IMR-90 (cell line): ENCODE results near the gene ARHGEF10L. TPM values are rescaled to one million over a fixed set of nuclear protein-coding genes. Genes with fewer than 3 reads are reported as not detected.

Experiments
- ATAC-seq: fragments of 200-7000 bp; cut with Tn5 transposase; 2 replicates; pipeline ENCODE4 v1.9.1; 2020; ENCODE audit warnings: low read depth, mild to moderate bottlenecking, moderate library complexity
- BruUV-seq: library from RNA; stranded (reverse); fragments of 400-500 nt; replicated peaks from 2 replicates; lab custom pipeline; 2021; lab: Mats Ljungman, UMichigan
- CTCF ChIA-PET: fragments of 300-600 bp; formaldehyde crosslinking; extraction: SDS; loops from one replicate; lab custom pipeline; 2021; ENCODE audit warnings: antibody characterized with exemption; lab: Yijun Ruan, JAX
- POLR2A ChIA-PET: fragments of 300-600 bp; sonication (Branson Sonifier 250); formaldehyde crosslinking; loops from one replicate; lab custom pipeline; 2022; ENCODE audit warnings: antibody characterized with exemption; ENCODE audit not compliant: unreplicated experiment; lab: Charles Lee
- DNase-seq: peaks from one replicate; pipeline ENCODE4 v3.0.0; 2013
- H2AFZ ChIP-seq: replicated peaks from 2 replicates; pipeline ENCODE3; 2013; ENCODE audit warnings: low read length, mild to moderate bottlenecking; ENCODE audit not compliant: poor library complexity
- H2AK5ac ChIP-seq: 2 replicates; pipeline ENCODE4 v1.6.1; 2013; ENCODE audit warnings: low read depth, low read length, inconsistent platforms
- H2AK9ac ChIP-seq: replicated peaks from 2 replicates; pipeline ENCODE3; 2013; ENCODE audit warnings: mild to moderate bottlenecking, low read depth, low read length, moderate library complexity; ENCODE audit not compliant: poor library complexity
- H2BK120ac ChIP-seq: 2 replicates; pipeline ENCODE4 v1.6.1; 2013; ENCODE audit warnings: low read depth, low read length, inconsistent platforms
- H2BK15ac ChIP-seq: 3 replicates; pipeline ENCODE4 v1.6.1; 2013; ENCODE audit warnings: low read depth, low read length, inconsistent platforms
- H2BK20ac ChIP-seq: 2 replicates; pipeline ENCODE4 v1.6.1; 2013; ENCODE audit warnings: low read depth, mild to moderate bottlenecking, inconsistent platforms, low read length, moderate library complexity
- H2BK5ac ChIP-seq: 2 replicates; pipeline ENCODE4 v1.6.1; 2013; ENCODE audit warnings: mild to moderate bottlenecking, low read depth, low read length, inconsistent platforms; ENCODE audit not compliant: poor library complexity, severe bottlenecking
- H3K14ac ChIP-seq: replicated peaks from 2 replicates; pipeline ENCODE4 v1.6.1; 2013; ENCODE audit warnings: low read depth, low read length, inconsistent platforms
- H3K18ac ChIP-seq: 2 replicates; pipeline ENCODE4 v1.6.1; 2013; ENCODE audit warnings: low read depth, low read length, control low read depth
- H3K23ac ChIP-seq: 2 replicates; pipeline ENCODE4 v1.6.1; 2013; ENCODE audit warnings: low read depth, low read length, inconsistent platforms
- H3K27ac ChIP-seq: 2 replicates; pipeline ENCODE4 v1.5.1; 2013; ENCODE audit warnings: mild to moderate bottlenecking, control low read depth, low read length; ENCODE audit not compliant: insufficient read depth
- H3K27me3 ChIP-seq: 2 replicates; pipeline ENCODE4 v1.6.1; 2013; ENCODE audit warnings: low read length; ENCODE audit not compliant: control insufficient read depth, insufficient read depth
- H3K36me3 ChIP-seq: 2 replicates; pipeline ENCODE4 v1.6.1; 2013; ENCODE audit warnings: low read length, mixed read lengths; ENCODE audit not compliant: control insufficient read depth, insufficient read depth
- H3K4ac ChIP-seq: 2 replicates; pipeline ENCODE4 v1.6.1; 2013; ENCODE audit warnings: low read depth, low read length, inconsistent platforms
- H3K4me1 ChIP-seq: 2 replicates; pipeline ENCODE4 v1.6.1; 2013; ENCODE audit warnings: low read length, mixed read lengths; ENCODE audit not compliant: control insufficient read depth, insufficient read depth
- H3K4me2 ChIP-seq: 2 replicates; pipeline ENCODE4 v1.6.1; 2013; ENCODE audit warnings: low read depth, mild to moderate bottlenecking, control low read depth, low read length, moderate library complexity
- H3K4me3 ChIP-seq: 2 replicates; pipeline ENCODE4 v1.5.1; 2013; ENCODE audit warnings: low read depth, mild to moderate bottlenecking, control low read depth, low read length, moderate library complexity; ENCODE audit not compliant: insufficient read depth
- H3K56ac ChIP-seq: 2 replicates; pipeline ENCODE4 v1.6.1; 2013; ENCODE audit warnings: low read length, inconsistent platforms; ENCODE audit not compliant: insufficient read depth; ENCODE audit errors: extremely low read depth
- H3K79me1 ChIP-seq, 2 experiments: 2 replicates each; pipeline ENCODE4 v1.6.1; 2013; ENCODE audit warnings: low read length in 2 of 2, inconsistent platforms in 1 of 2, low read depth in 1 of 2
- H3K9ac ChIP-seq: 2 replicates; pipeline ENCODE4 v1.6.1; 2013; ENCODE audit warnings: low read depth, low read length, control low read depth
- H3K9me1 ChIP-seq: 2 replicates; pipeline ENCODE4 v1.6.1; 2013; ENCODE audit warnings: low read length, inconsistent platforms; ENCODE audit not compliant: insufficient read depth
- H3K9me3 ChIP-seq: 2 replicates; pipeline ENCODE4 v1.6.1; 2013; ENCODE audit warnings: low read length; ENCODE audit not compliant: control insufficient read depth, insufficient read depth
- H4K20me1 ChIP-seq: 2 replicates; pipeline ENCODE4 v1.6.1; 2013; ENCODE audit warnings: low read length, inconsistent platforms; ENCODE audit not compliant: insufficient read depth
- H4K5ac ChIP-seq: 2 replicates; pipeline ENCODE4 v1.6.1; 2013; ENCODE audit warnings: mild to moderate bottlenecking, low read depth, low read length, control low read depth
- H4K8ac ChIP-seq, 2 experiments: 2 replicates each; pipeline ENCODE4 v1.6.1; 2013; ENCODE audit warnings: low read depth in 2 of 2, low read length in 2 of 2, control low read depth in 1 of 2, inconsistent platforms in 1 of 2
- H4K91ac ChIP-seq: 2 replicates; pipeline ENCODE4 v1.6.1; 2013; ENCODE audit warnings: low read depth, low read length, inconsistent platforms; ENCODE audit not compliant: insufficient read depth
- BHLHE40 ChIP-seq: fragments of 150-350 bp; IDR thresholded peaks from 2 replicates; pipeline ENCODE4 v1.6.1; 2016; ENCODE audit warnings: mild to moderate bottlenecking, low read depth, low read length
- CEBPB ChIP-seq: IDR thresholded peaks from 2 replicates; pipeline ENCODE4 v1.6.1; 2012; ENCODE audit warnings: low read depth, low read length, improper control_type of control experiment
- CHD1 ChIP-seq: IDR thresholded peaks from 2 replicates; pipeline ENCODE4 v1.6.1; 2012; ENCODE audit warnings: low read depth, low read length, improper control_type of control experiment
- MAFK ChIP-seq: IDR thresholded peaks from 2 replicates; pipeline ENCODE4 v1.6.1; 2012; ENCODE audit warnings: low read depth, low read length, improper control_type of control experiment
- MXI1 ChIP-seq: IDR thresholded peaks from 2 replicates; pipeline ENCODE4 v1.6.1; 2012; ENCODE audit warnings: low read depth, mild to moderate bottlenecking, low read length, moderate library complexity, borderline replicate concordance
- POLR2A ChIP-seq: IDR thresholded peaks from 2 replicates; pipeline ENCODE4 v1.6.1; 2012; ENCODE audit warnings: mild to moderate bottlenecking, low read depth, low read length
- RAD21 ChIP-seq: IDR thresholded peaks from 2 replicates; pipeline ENCODE4 v1.6.1; 2012; ENCODE audit warnings: low read length, improper control_type of control experiment
- RCOR1 ChIP-seq: IDR thresholded peaks from 2 replicates; pipeline ENCODE4 v1.6.1; 2012; ENCODE audit warnings: mild to moderate bottlenecking, low read length, improper control_type of control experiment; ENCODE audit not compliant: insufficient replicate concordance
- RFX5 ChIP-seq: IDR thresholded peaks from 2 replicates; pipeline ENCODE4 v1.8.0; 2012; ENCODE audit warnings: low read depth, mild to moderate bottlenecking, low read length, moderate library complexity
- SMC3 ChIP-seq: fragments of 150-350 bp; IDR thresholded peaks from 2 replicates; pipeline ENCODE4 v1.6.1; 2016; ENCODE audit warnings: low read depth, mild to moderate bottlenecking, antibody characterized with exemption, low read length, moderate library complexity
- WGBS, 2 experiments: methylation state at CpG; one replicate each; pipeline versions ENCODE4 v1.1.5 to v1.1.7; 2013; ENCODE audit warnings: missing lambda C conversion rate in 2 of 2; ENCODE audit not compliant: insufficient read length in 1 of 2; ENCODE audit errors: extremely low coverage in 2 of 2; 5-methylcytosine and 5-hydroxymethylcytosine counted together
- dilution Hi-C: fragments of 300-500 bp; cut with HindIII; formaldehyde crosslinking; loops from one replicate; pipeline ENCODE4 v1.14.3; 2018; ENCODE audit warnings: low sequenced_read_pairs; ENCODE audit not compliant: unreplicated experiment
- in situ Hi-C: fragments of 300-500 bp; cut with MboI; formaldehyde crosslinking; loops from 3 replicates; pipeline ENCODE4 v1.14.3; 2019; ENCODE audit warnings: low sequenced_read_pairs, inconsistent platforms, mixed read lengths
- intact Hi-C: fragments of 100-400 bp; cut with micrococcal nuclease; formaldehyde crosslinking; loops from 2 replicates; pipeline ENCODE4 v1.10.0; 2022
- polyA plus RNA-seq, 3 experiments: library from polyadenylated mRNA; depleted of rRNA; stranded (reverse); fragments of >200 nt; gene quantifications; 2 replicates each; pipeline ENCODE4 v1.2.3, GENCODE V29; 2012; ENCODE audit warnings: low replicate concordance in 1 of 3
- total RNA-seq: library from RNA; depleted of rRNA; stranded (reverse); fragments of >200 nt; gene quantifications from 2 replicates; pipeline ENCODE4 v1.2.3, GENCODE V29; 2012
- TF ChIP-seq, protein P1 (sequence below): conservative IDR thresholded peaks from 2 replicates; pipeline ENCODE4 v1.5.1; 2012; ENCODE audit warnings: mild to moderate bottlenecking, low read depth, low read length, improper control_type of control experiment

The ARHGEF10L gene
- total and polyA plus RNA-seq, 2 of the 4 experiments (the other 2 are of a cell fraction): 4.8 to 12.4 TPM

DNA sequence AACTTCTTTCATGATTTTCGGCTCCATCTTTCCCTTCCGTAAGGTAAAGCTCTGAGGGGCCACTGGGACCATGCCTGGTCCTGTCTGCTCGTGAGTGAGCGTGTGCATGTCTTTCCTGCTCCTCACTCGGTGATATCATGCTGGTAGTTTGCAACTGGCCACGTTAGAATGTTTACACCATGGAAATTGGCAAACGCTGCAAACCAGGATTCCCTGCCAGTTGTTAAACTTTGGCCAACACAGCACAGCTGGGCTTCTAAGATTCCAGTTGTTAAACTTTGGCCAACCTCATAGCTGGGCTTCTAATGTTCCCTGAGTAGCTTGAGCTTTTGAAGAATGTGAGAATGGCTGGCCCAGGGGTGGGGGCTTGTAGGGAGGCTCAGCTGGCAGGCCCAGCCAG, 147.6 kb downstream of the ARHGEF10L start:
- Histone ChIP-seq H3K27me3 (no peaks in the 10 kb centered on the region), H3K4me1 (no peaks in the 10 kb centered on the region), H3K4me2 (no peak overlapping the region), H3K23ac (no peak overlapping the region), H2BK15ac (no peak overlapping the region), H4K5ac (no peak overlapping the region), H4K20me1 (no peaks in the 10 kb centered on the region), H3K18ac (no peak overlapping the region), H2AK5ac (no peak overlapping the region), H3K27ac (no peak overlapping the region), H3K4ac (no peak overlapping the region), H3K36me3 (peaks cover 7% of the 10 kb centered on the region), H2BK5ac (no peak overlapping the region), H2AFZ (no peak overlapping the region), H4K91ac (no peak overlapping the region), H2BK20ac (no peak overlapping the region), H3K56ac (no peak overlapping the region), H4K8ac (no peak overlapping the region), H3K9me1 (peaks cover 3% of the 10 kb centered on the region; the same call in 1 of the 2 replicates), H3K79me1 (no peaks in the 10 kb centered on the region; a peak in 1 of 4 replicates), H2BK120ac (no peak overlapping the region), H3K9ac (no peak overlapping the region), H3K9me3 (no peaks in the 10 kb centered on the region), H3K14ac (no peak overlapping the region), H2AK9ac (no peak overlapping the region), H3K4me3 (no peak overlapping the region)
- in situ Hi-C loops: no loop called here
- dilution Hi-C loops: no loop called here
- ChIA-PET POLR2A (no interaction called here), CTCF (no interaction called here)
- peak; percentile 48 for DNase-seq
- TF ChIP-seq RAD21 (no peak), CHD1 (no peak), BHLHE40 (no peak), CEBPB (no peak), RCOR1 (no peak), MAFK (no peak), MXI1 (no peak), RFX5 (no peak), SMC3 (no peak), POLR2A (no peak)
- TF ChIP-seq, protein P1, sequence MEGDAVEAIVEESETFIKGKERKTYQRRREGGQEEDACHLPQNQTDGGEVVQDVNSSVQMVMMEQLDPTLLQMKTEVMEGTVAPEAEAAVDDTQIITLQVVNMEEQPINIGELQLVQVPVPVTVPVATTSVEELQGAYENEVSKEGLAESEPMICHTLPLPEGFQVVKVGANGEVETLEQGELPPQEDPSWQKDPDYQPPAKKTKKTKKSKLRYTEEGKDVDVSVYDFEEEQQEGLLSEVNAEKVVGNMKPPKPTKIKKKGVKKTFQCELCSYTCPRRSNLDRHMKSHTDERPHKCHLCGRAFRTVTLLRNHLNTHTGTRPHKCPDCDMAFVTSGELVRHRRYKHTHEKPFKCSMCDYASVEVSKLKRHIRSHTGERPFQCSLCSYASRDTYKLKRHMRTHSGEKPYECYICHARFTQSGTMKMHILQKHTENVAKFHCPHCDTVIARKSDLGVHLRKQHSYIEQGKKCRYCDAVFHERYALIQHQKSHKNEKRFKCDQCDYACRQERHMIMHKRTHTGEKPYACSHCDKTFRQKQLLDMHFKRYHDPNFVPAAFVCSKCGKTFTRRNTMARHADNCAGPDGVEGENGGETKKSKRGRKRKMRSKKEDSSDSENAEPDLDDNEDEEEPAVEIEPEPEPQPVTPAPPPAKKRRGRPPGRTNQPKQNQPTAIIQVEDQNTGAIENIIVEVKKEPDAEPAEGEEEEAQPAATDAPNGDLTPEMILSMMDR: no peak
- WGBS, 2 experiments: 39% methylated on average over 6 of the region's 7 CpGs; no CpG with 5 or more reads in 1 of the 2 experiments
- ATAC-seq: peak; percentile 53
- BruUV-seq: no TSS peak
- intact Hi-C loops: no loop called here
